HG02885 (cell line): ENCODE measurements around the gene DPP10.
"Not testable (repeated sequence)": the region's sequence is repeated elsewhere in the genome, so short reads cannot be mapped to it uniquely, and the experiment has no call there.

Source experiments
- ATAC-seq: cut with Tn5 transposase; IDR thresholded peaks from one replicate; pipeline ENCODE4 v1.9.1; 2021; ENCODE audit warnings: mild to moderate bottlenecking; ENCODE audit not compliant: unreplicated experiment, poor library complexity

Gene DPP10

DNA sequence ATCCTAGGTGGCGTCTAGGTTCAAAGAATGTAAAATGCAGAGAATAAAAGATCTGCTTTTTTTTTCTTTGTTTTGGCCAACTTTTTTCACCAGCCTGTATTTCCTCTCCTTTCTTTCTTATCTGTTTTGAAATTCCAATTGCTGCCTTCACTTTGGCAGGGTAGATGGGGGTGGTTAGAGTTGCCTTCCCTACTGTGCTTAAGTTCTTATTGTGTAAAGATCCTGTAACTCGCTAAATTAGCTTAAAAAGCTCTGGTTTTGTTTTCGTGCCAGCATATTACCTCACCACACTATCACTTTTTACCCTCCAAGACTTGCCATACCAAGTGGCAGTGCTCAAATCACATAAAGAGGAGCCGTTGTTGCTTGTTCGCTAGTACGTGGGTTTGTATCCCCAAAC lies 921.7 kb downstream of the DPP10 start:
- ATAC-seq, result no peak

DNA sequence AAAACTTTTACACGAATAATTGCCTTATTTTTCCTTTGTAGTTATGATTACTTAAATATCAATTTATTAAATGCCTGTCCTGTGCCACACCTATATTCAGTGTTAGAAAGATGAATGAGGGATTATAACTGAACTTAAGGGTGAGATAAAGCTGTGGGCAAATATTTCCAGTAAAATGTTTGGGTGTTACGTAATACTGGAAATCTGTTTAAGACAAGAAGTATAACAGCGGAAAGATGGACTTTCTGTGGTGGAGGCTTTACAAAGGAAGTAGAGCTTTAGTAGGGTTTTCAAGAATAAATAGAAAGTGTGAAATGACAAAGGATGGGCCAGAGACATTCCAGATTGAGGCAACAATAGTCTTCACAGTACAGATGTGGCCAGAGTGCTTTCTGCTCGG lies 927.0 kb downstream of the DPP10 start:
- no peak for ATAC-seq

DNA sequence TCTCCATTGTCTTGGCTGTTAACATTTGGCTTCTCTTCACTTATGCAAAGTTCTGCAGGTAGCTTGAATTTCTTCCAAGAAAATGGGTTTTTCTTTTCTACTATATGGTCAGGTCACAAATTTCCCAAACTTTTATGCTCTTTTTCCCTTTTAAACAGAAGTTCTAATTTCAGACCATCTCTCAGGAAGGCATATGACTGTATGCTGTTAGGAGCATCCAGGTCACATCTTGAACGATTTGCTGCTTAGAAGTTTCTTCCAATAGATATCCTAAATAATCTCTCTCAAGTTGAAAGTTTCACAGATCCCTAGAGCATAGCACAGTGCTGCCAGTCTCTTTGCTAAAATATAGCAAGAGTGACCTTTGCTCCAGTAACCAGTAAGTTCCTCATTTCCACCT lies 932.5 kb downstream of the DPP10 start:
- ATAC-seq, result no peak

DNA sequence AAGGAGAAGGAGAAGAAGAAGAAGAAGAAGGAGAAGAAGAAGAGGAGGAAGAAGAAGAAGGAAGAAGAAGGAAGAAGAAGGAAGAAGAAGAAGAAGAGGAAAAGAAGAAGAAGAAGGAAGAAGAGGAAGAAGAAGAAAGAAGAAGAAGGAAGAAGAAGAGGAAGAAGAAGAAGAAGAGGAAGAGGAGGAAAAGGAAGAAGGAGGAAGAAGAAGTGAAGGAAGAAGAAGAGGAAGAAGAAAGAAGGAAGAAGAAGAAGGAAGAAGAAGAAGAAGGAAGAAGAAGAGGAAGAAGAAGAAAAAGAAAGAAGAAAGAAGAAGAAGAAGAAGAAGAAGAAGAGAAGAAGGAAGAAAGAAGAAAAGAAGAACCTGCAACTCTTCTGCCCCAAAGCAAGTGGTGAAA lies 942.0 kb downstream of the DPP10 start:
- no peak for ATAC-seq

DNA sequence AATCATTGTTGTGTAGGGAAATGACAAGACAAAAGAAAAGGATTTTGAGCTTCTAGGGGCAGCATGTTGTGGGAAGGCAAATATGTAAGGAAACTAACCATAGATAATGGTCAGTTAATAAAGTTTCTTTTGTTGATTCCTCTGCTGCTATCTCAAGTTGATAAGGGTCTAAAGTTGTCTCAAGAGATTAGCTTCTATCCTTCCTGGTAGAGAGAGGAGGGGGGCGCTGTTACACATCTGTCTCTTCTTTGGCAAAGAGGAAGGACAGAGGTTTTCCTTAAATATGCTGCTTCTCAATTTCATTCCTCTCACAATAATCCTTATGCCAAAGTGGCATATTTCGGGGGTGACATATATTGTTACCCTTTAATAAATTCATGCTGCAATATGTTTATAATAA lies 944.0 kb downstream of the DPP10 start:
- ATAC-seq, result no peak

DNA sequence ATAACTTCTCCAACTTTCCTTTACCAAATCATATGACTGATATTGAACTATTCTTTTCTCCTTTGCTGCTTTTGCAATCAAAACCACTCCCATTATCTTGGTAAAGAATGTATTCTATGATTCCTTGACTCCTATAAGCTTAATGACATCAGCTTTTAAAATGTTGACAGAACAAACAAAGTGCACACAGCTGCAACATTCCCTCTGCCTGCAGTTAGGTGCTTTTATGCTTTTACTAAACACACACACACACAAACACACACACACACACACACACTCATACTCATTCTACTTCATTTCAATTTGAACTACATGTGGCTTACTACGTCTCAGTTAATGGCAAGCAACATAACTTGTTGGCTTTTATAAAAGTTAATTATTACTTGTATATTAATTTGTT lies 946.6 kb downstream of the DPP10 start:
- no peak for ATAC-seq

DNA sequence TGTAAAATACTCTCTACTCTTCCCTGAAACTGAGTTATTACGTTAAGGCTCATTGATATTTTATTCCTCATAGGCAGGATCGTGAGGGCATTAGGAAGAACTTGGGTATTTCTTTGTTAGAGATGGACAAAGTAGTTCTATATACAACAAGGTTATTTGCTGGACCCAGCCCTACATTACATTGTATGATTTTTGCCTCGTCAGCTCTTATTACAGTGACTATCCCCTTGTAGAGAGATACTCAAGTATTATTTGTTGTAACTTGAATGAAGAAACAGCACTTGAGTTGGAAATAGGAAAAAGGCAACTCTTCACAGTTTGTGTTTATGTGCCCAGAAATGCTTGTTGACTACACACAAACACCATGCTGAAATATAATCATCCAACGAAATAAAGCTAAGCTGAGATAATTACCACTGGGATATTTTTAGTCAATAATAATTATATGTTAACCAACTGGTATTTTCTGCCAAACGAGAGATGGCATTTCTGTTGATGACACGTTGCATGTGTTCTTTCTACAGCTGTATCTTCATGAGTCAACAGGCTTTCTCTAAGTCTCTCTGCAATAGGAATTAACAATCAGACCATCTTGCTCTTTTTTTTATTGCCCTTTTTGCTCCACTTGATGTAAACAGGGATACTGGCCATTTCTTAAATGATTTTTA lies 947.6 kb downstream of the DPP10 start:
- ATAC-seq, result no peak

DNA sequence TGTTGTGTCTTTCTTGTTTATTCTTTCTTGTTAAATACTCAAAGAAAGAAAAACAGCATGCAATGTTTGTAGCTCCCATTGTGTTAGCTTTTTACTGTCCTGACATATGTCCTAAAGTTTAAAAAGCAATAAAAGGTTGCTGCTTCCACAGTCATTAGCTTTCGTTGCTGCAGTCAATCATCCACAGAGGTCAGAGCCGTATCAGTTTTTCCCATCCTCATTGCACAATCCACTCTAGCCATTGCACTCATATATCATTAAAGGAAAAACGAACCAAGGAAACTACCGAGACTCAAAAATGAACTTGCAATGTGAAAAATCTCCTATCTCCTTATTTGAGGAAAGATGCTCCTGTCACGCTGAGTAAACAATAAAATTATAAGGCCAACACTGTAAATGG lies 954.1 kb downstream of the DPP10 start:
- no peak for ATAC-seq

DNA sequence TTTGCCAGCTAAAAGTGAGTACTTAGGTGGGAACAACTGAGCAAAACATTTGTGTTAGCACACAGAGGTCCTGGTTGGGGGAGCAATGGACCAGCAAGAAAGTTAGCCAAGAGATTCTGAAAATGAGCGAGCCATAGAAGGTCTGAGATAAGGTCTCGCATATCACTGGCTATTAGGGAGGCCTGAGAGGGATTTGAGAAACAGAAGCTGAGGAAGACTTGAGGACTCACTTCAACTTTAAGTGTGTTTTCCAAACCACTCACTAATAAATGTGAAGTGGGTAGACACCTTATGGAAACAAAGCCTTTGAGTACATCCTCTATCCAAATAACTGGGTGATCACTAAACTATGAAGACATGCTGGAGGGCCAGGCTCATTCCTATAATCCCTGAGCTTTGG lies 958.5 kb downstream of the DPP10 start:
- ATAC-seq, result no peak

DNA sequence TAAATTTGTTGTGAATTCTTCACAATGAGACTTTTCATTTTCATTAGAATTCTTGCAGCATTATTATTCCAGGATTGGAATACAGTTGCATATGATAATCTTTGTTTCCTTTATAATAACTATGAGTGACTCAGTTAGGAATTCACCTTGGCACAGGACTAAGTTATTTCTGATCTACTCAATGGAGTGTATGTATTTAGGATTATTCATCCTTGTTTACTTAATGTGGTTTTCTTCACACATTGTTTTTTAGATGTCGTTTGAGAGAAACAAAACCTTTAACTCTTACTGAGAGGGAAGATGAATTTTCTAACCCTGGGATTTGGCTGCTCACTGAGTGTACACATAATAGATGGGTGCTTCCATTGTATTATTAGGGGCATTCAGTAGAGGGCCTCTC lies 970.1 kb downstream of the DPP10 start:
- no peak for ATAC-seq

DNA sequence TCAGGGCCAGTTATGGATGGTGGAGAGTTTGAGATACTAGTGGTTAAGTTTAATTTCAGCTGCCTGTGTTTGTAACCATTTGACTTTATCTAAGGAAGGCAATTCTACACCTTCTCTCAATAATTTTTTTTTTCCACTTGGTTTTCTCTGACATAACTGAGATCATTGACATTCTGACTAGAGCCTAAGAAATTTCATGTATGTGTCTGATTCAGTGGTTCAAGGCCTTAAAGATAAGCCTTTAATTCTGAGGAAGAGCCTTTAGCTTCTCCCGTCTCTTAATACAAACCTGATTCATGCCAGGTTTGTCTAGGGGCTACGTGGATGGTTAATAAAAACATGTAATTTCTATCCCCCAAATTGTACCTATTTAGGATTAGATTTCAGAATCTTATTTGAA lies 971.4 kb downstream of the DPP10 start:
- ATAC-seq, result no peak

DNA sequence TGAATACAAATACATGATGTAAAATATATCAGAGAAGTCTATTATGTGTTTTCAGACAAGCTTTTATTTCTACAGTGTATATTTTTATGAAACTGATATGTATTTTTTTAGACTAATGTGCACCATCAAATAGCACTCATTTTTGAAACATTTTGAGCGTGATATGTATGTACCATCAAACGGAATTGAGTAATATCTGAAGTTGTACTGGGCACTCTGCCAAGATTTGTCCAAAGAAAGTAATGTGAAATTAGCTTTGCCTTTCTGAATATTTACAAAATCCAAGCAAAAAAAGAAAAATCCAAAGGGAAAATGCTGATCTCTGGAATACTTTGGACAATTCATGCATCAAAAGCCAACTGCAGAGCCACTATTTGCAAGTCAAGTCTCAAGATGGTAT lies 972.0 kb downstream of the DPP10 start:
- ATAC-seq, result no peak

DNA sequence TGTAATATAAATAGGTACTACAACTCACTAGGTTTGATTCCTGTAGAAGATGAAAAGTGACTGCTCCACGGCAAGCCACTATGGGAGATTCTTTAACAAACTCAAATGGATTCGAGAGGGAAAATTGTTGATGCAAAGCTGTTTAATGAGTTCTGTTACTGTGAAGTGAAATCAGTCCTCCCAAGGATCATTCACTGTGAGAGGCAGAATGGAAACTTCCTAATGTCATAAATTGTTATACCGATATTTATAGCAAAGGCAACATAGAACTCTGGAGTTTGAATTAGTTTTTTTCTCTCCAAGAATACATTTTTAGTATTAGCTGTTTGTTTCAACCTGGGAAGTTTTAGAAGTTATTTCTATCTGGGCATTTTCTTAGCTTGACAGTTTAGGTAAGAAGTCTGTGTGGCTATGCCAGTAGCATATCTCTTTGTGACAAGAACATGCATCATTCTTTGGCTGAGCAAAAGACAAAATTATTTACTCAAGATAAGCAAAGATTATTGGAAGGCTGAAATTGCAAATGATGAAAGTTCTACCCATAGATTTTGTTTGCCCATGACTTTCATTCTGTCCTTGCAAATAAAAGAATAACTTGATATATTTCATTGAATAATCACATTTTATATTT lies 979.7 kb downstream of the DPP10 start:
- no peak for ATAC-seq

DNA sequence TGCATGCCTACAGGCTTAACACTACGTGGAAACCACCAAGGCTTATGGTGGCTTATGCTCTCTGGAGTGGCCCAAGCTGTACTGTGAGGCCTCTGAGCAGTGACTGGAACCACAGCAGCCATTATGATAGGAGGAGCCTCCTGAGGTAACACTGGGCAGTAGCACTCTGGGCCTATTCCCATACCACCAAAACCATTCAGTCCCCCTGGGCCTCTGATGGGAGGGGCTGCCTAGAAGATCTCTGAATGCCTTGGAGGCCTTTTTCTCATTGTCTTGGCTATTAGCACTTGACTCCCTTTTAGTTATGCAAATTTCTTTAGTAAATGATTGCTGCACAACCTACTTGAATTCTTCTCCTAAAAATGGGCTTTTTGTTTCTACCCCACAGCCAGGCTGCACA lies 985.0 kb downstream of the DPP10 start:
- ATAC-seq, result no peak

DNA sequence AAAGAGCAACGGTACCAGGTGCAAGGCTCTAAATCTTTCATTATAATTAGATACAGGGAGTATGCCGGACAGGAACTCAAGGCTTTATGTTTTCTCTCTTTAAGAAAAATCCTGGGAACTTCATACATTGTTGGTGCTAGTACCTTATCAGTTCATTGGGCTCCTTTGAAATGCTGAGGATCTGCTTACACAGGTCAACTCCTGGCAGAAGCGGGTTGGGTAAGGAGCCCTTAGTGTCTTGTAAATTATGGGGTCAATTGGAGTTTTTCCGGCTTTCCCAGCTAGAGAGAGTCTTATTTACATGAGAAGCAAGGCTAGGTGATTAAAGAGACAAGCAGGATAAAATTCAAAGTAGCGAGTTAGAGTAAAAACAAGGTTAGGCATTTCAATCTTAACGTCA lies 998.3 kb downstream of the DPP10 start:
- ATAC-seq, result not testable (repeated sequence)

DNA sequence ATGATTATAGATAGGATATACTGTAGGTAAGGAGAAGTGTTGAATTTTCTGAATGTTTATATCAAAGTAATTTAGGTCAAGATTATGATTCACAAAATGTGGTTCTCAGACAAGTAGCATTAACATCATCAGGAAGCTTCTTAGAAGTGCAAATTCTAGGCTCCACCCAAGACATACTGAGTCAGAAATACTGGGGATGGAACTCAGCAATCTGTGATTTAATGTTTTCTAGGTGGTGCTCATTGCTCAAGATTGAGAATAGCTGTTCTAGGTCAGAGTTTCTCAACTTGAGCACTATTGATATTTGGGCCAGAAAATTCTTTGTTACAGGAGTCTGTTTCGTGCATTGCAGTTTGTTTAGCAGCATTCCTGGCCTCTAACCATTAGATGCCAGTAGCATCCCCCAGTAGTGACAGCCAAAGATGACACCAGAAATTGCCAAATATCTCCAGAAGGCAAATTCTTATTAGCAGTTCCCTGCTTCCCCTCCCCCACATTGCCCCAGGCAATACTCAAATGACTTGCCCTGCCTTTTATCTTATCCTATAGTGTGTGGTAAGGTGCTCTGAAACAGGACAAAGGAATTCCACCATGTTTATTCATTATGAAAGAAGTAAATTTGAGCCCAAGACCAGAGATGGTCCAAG lies 1001.2 kb downstream of the DPP10 start:
- no peak for ATAC-seq

DNA sequence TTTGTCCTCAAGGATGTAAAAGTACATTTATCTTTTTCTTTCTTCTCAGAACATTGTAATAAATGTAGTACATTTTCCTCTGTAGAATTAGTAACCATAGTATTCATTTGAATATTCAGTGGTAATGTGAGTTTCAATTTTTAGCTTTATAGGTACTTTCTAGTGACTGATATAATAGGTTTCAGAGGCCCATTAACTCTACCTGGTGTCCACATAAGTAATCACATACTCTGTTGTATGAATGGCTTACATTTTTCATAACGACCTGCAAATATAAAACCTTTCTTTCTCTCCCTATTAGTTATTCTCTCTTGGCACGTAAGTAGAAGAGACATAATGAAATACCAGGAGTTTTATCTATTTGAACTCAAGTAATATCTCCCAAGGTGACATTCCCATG lies 1017.6 kb downstream of the DPP10 start:
- ATAC-seq, result no peak

DNA sequence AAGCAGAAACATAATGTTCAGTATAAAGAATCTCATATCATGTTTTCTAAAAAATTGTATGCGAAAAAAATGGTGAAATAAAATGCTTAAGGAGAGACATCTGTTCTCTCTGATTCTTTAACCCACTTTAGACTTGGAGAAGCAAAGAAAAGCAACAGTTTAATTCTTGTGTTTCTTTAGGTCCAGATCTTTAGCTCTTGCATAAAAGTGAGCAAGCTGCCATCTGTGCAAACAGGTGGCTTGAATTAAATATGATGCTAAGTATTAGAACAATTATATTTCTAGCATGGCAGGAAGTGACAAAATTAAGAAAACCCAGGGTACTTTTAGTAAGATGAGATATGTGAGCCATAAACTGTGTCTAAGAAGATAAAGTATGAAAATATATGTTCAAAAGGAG lies 1038.3 kb downstream of the DPP10 start:
- ATAC-seq, result no peak

DNA sequence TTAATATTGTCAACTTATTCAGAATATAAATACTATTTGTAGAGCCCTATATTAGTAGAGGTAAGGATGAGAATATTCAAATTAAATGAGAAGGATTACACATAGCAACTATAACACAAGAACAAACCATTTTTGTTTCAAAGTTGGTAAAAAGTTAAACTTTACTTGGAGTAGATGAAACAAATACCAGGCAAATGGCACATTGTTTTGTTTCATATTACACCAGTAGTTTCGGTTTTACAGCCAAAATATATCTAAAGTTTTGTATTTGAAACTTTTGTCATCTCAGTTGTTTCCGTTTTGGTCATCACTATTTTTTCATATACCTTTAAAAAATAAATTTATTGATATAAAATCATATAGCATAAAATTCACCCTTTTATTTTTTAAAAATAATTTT lies 1039.4 kb downstream of the DPP10 start:
- no peak for ATAC-seq

DNA sequence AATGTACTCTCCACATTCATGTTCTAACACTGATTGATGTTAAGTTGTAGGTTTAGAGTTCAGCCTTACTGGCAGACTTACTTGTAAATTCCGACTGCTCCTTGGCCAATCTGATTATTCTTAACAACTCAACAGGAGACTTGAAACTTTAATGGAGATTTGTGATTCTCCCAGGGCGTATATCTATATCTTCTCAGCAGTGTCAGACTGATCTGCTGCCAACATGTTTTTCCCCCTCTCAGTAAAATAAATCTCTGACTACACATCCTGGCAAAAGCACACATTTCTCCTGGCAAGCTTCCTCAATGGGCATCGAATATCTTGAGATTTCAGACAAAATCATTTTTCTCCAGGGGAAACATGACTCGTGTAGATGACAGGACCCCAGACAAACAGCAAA lies 1041.2 kb downstream of the DPP10 start:
- no peak for ATAC-seq

DNA sequence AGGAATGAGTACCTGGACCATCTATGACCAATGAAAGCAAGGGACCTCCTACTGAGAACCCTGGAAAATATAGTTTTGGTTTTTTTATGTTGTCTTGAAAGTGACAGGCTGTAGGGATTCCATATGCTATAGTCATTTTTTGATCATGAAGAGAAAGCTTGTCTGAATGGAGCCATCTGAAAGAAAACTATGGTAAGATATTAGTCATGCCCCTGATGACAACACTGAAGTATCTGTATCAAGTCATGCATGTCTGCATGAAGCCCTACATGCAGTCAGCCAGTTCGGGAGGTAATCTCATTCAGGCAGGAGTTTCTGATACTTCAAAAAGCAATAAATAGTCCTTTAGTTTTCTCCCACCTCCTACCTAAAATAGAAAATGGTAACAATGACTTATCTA lies 1042.0 kb downstream of the DPP10 start:
- ATAC-seq, result no peak

DNA sequence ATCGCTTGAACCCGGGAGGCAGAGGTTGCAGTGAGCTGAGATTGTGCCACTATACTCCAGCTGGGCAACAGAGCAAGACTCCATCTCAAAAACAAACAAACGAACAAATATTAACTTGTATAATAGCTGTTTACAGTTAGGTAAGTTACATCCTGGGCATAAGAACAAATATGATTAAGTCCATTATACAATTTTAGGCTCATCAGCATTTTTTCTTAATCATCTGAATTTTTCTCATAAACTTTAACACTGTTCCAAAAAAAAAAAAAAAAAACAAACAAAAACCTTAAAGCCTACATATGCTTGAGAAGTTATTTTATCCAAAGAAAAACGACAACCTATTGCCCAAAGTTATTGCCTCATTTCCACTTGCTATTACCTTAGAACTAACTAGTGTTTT lies 1042.5 kb downstream of the DPP10 start:
- ATAC-seq, result no peak
